Measurements from ENCODE around the gene EML4. TPM values are rescaled to one million over a fixed set of nuclear protein-coding genes. Genes with fewer than 3 reads are reported as not detected.
A peak's percentile ranks its signal among the peaks of the same experiment; 100 is the strongest.

EML4 gene
- total and polyA plus RNA-seq, 12 donors = 29.9 to 64.0 (median 51.9) TPM

DNA sequence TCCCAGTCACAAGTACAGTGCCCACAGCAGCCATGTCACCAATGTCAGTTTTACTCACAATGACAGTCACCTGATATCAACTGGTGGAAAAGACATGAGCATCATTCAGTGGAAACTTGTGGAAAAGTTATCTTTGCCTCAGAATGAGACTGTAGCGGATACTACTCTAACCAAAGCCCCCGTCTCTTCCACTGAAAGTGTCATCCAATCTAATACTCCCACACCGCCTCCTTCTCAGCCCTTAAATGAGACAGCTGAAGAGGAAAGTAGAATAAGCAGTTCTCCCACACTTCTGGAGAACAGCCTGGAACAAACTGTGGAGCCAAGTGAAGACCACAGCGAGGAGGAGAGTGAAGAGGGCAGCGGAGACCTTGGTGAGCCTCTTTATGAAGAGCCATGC is 160.6 kb downstream of the EML4 start:
- DNase-seq = no peak
- H3K4me1 ChIP-seq (replicated peaks in 1 of 2) = peaks cover 6 to 15% of the 10 kb centered on the region in 2 donors
- peak overlapping the region in 2 of 5 donors; percentile 56 to 66 for H3K27ac ChIP-seq
- WGBS, 4 donors = 94 to 97% (median 95%) methylated on average over 5 of the region's 5 CpGs
- H3K9me3 ChIP-seq (replicated peaks in 1 of 3) = no peaks in the 10 kb centered on the region
- intact Hi-C loops (cut with DNase I) = loop anchor here (5.0 to 10.0 kb wide), 2 partner anchors 232 to 235 kb away; no protein-coding TSS in a partner anchor
- H3K27me3 ChIP-seq = no peaks in the 10 kb centered on the region
- H3K4me3 ChIP-seq = no peak overlapping the region
- TF ChIP-seq, protein P1, sequence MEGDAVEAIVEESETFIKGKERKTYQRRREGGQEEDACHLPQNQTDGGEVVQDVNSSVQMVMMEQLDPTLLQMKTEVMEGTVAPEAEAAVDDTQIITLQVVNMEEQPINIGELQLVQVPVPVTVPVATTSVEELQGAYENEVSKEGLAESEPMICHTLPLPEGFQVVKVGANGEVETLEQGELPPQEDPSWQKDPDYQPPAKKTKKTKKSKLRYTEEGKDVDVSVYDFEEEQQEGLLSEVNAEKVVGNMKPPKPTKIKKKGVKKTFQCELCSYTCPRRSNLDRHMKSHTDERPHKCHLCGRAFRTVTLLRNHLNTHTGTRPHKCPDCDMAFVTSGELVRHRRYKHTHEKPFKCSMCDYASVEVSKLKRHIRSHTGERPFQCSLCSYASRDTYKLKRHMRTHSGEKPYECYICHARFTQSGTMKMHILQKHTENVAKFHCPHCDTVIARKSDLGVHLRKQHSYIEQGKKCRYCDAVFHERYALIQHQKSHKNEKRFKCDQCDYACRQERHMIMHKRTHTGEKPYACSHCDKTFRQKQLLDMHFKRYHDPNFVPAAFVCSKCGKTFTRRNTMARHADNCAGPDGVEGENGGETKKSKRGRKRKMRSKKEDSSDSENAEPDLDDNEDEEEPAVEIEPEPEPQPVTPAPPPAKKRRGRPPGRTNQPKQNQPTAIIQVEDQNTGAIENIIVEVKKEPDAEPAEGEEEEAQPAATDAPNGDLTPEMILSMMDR (IDR thresholded peaks at IDR 0.05) = no peak
- no peak for TF ChIP-seq POLR2A (IDR thresholded peaks at IDR 0.05)
- H3K36me3 ChIP-seq (replicated peaks in 1 of 2) = peaks cover 0 to 28% of the 10 kb centered on the region in 2 donors

- TF ChIP-seq, protein P1 (IDR thresholded peaks at IDR 0.05) = no peak
- TF ChIP-seq POLR2A (IDR thresholded peaks at IDR 0.05) = no peak
- H3K27ac ChIP-seq = peak overlapping the region in 2 of 5 donors; percentile 13 to 57
- DNase-seq = no peak
- intact Hi-C loops (cut with DNase I) = no loop called here
- H3K36me3 ChIP-seq (replicated peaks in 1 of 2) = peaks cover 0 to 28% of the 10 kb centered on the region in 2 donors
- no peak overlapping the region for H3K4me3 ChIP-seq
- WGBS, 4 donors = 66 to 77% (median 76%) methylated on average over 9 of the region's 9 CpGs
- no peaks in the 10 kb centered on the region for H3K9me3 ChIP-seq (replicated peaks in 1 of 3)
- peaks cover 6 to 15% of the 10 kb centered on the region in 2 donors for H3K4me1 ChIP-seq (replicated peaks in 1 of 2)
- no peaks in the 10 kb centered on the region for H3K27me3 ChIP-seq
Measured at GRCh38 chr2:42331569-42332284, 162.6 kb downstream of the EML4 start.

GRCh38 chr2:42332575-42332974 is 163.4 kb downstream of the EML4 start:
- 94 to 99% (median 97%) methylated on average over 4 of the region's 4 CpGs for WGBS, 4 donors
- no peak for DNase-seq
- Histone ChIP-seq H3K4me1 (replicated peaks in 1 of 2) (peaks cover 6 to 15% of the 10 kb centered on the region in 2 donors), H3K4me3 (no peak overlapping the region), H3K27ac (no peak overlapping the region), H3K36me3 (replicated peaks in 1 of 2) (peaks cover 0 to 28% of the 10 kb centered on the region in 2 donors), H3K27me3 (no peaks in the 10 kb centered on the region), H3K9me3 (replicated peaks in 1 of 3) (no peaks in the 10 kb centered on the region)
- intact Hi-C loops (cut with DNase I) = no loop called here
- TF ChIP-seq POLR2A (IDR thresholded peaks at IDR 0.05) = no peak
- TF ChIP-seq, protein P1 (IDR thresholded peaks at IDR 0.05) = no peak

DNA sequence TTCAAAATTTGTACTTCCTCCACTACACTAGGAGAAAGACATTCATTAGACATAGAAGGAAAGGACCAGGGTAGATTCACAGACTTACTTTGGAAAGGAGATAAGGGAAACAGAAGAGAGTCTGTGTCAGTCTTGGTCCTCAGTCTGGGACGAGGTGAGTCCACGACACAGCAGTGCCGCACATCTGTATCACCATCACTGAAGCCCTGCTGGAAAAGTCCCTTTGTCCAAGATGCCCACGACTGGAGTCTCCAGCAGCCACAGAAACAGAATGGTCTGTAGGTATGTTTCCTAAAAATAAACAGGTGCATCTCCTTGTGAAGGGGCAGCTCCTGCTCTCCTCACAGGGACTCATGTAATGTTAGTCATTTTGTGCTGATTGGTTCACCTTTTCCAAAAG is 164.4 kb downstream of the EML4 start:
- Histone ChIP-seq H3K4me3 (no peak overlapping the region), H3K4me1 (replicated peaks in 1 of 2) (peaks cover 6 to 15% of the 10 kb centered on the region in 2 donors), H3K36me3 (replicated peaks in 1 of 2) (peaks cover 0 to 28% of the 10 kb centered on the region in 2 donors), H3K27ac (no peak overlapping the region), H3K9me3 (replicated peaks in 1 of 3) (no peaks in the 10 kb centered on the region), H3K27me3 (no peaks in the 10 kb centered on the region)
- WGBS, 4 donors = 86 to 97% (median 96%) methylated on average over 4 of the region's 4 CpGs
- TF ChIP-seq, protein P1 (IDR thresholded peaks at IDR 0.05) = no peak
- TF ChIP-seq POLR2A (IDR thresholded peaks at IDR 0.05) = no peak
- no peak for DNase-seq
- intact Hi-C loops (cut with DNase I) = no loop called here

All from adrenal gland (tissue), 12 donors.